ENCODE measurements around the gene NTF4. TPM values are rescaled to one million over a fixed set of nuclear protein-coding genes. Genes with fewer than 3 reads are reported as not detected.

The NTF4 gene
- total RNA-seq, 1 donor from 2014 or later, result not detected

DNA sequence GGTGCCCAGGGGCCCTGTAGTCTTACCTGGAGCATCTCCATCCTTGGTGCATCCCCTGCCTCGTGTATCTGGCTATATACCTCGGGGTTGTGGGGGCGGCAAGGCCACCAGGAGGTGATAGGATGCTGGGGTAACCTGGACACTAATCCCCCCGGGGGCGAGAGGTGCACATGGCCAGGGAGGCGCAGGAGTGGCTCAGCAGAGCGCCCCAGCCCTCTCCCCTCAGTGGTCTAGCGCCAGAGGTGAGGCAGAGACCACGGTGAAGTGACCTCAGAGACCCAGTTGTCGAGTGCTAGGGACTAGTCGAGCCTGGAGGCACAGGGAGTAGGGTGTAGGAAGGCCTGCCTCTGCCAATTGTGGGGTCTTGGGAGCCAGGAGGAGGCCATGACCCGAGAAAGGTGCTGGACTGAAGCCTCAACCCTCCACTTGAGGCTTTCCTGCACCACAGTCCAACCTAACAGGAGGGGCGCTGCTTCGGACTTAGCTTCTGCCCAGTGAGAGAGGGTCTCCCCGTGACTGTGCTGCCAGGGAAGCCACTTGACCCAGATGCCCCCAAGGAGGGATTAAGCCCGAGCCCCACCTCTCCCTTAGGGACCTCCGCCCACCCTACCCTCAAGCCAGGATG is 47.5 kb downstream of the NTF4 start, which contains the start of gene LHB:
Gene LHB, minus strand, starts transcription at position 51 of the 625 bp plus-strand sequence. Its CDS starts 10 bp downstream, at position 41.
- peaks cover 3 to 11% (median 4%) of the 10 kb centered on the region in 3 donors for H3K27me3 ChIP-seq (ENCODE audit: control insufficient read depth in 3 of 3, insufficient read depth in 3 of 3, low read length in 3 of 3)
- H3K9ac ChIP-seq (ENCODE audit: low read depth in 1 of 3, low read length in 3 of 3), result peak within 1 kb of the TSS in 2 of 3 donors; percentile 23 to 66
- peaks cover 17 to 31% (median 24%) of the 10 kb centered on the region in 3 donors for H3K36me3 ChIP-seq (ENCODE audit: control insufficient read depth in 3 of 3, insufficient read depth in 3 of 3, low read length in 3 of 3)
- no peaks in the 10 kb centered on the region for H3K9me3 ChIP-seq (ENCODE audit: control insufficient read depth in 3 of 3, low read length in 3 of 3)
- H3K4me3 ChIP-seq (ENCODE audit: low read length in 3 of 3), result peak within 1 kb of the TSS; percentile 54 to 61 (median 60)
- no peak within 1 kb of the TSS for H3K27ac ChIP-seq (ENCODE audit: low read depth, low read length)
- H3K4me1 ChIP-seq (ENCODE audit: control insufficient read depth in 3 of 3, insufficient read depth in 3 of 3, low read length in 3 of 3), result peaks cover 15 to 21% (median 16%) of the 10 kb centered on the region in 3 donors

GRCh38 chr19:49016067-49016839 is 48.4 kb downstream of the NTF4 start:
- H3K4me3 ChIP-seq (ENCODE audit: low read length in 3 of 3), result no peak overlapping the region
- H3K27ac ChIP-seq (ENCODE audit: low read depth, low read length), result no peak overlapping the region
- H3K27me3 ChIP-seq (ENCODE audit: control insufficient read depth in 3 of 3, insufficient read depth in 3 of 3, low read length in 3 of 3), result peaks cover 3 to 10% (median 4%) of the 10 kb centered on the region in 3 donors
- no peak overlapping the region for H3K9ac ChIP-seq (ENCODE audit: low read depth in 1 of 3, low read length in 3 of 3)
- no peaks in the 10 kb centered on the region for H3K9me3 ChIP-seq (ENCODE audit: control insufficient read depth in 3 of 3, low read length in 3 of 3)
- peaks cover 26 to 40% (median 33%) of the 10 kb centered on the region in 3 donors for H3K36me3 ChIP-seq (ENCODE audit: control insufficient read depth in 3 of 3, insufficient read depth in 3 of 3, low read length in 3 of 3)
- H3K4me1 ChIP-seq (ENCODE audit: control insufficient read depth in 3 of 3, insufficient read depth in 3 of 3, low read length in 3 of 3), result peaks cover 15 to 21% (median 16%) of the 10 kb centered on the region in 3 donors

- H3K36me3 ChIP-seq (ENCODE audit: control insufficient read depth in 3 of 3, insufficient read depth in 3 of 3, low read length in 3 of 3), result peaks cover 33 to 48% (median 44%) of the 10 kb centered on the region in 3 donors
- no peak overlapping the region for H3K27ac ChIP-seq (ENCODE audit: low read depth, low read length)
- no peak overlapping the region for H3K4me3 ChIP-seq (ENCODE audit: low read length in 3 of 3)
- peaks cover 3 to 6% (median 4%) of the 10 kb centered on the region in 3 donors for H3K27me3 ChIP-seq (ENCODE audit: control insufficient read depth in 3 of 3, insufficient read depth in 3 of 3, low read length in 3 of 3)
- H3K9me3 ChIP-seq (ENCODE audit: control insufficient read depth in 3 of 3, low read length in 3 of 3), result no peaks in the 10 kb centered on the region
- peaks cover 15 to 21% (median 16%) of the 10 kb centered on the region in 3 donors for H3K4me1 ChIP-seq (ENCODE audit: control insufficient read depth in 3 of 3, insufficient read depth in 3 of 3, low read length in 3 of 3)
- H3K9ac ChIP-seq (ENCODE audit: low read depth in 1 of 3, low read length in 3 of 3), result no peak overlapping the region
Measured at GRCh38 chr19:49014870-49015255, 49.8 kb downstream of the NTF4 start.

- Histone ChIP-seq H3K9me3 (ENCODE audit: control insufficient read depth in 3 of 3, low read length in 3 of 3) (no peaks in the 10 kb centered on the region), H3K4me3 (ENCODE audit: low read length in 3 of 3) (no peak overlapping the region), H3K36me3 (ENCODE audit: control insufficient read depth in 3 of 3, insufficient read depth in 3 of 3, low read length in 3 of 3) (peaks cover 38 to 54% (median 50%) of the 10 kb centered on the region in 3 donors), H3K4me1 (ENCODE audit: control insufficient read depth in 3 of 3, insufficient read depth in 3 of 3, low read length in 3 of 3) (peaks cover 12 to 20% (median 15%) of the 10 kb centered on the region in 3 donors), H3K27me3 (ENCODE audit: control insufficient read depth in 3 of 3, insufficient read depth in 3 of 3, low read length in 3 of 3) (peaks cover under 1 to 3% (median 3%) of the 10 kb centered on the region in 3 donors), H3K27ac (ENCODE audit: low read depth, low read length) (no peak overlapping the region), H3K9ac (ENCODE audit: low read depth in 1 of 3, low read length in 3 of 3) (no peak overlapping the region)
Measured at GRCh38 chr19:49014123-49014869, 50.3 kb downstream of the NTF4 start.

- H3K4me3 ChIP-seq (ENCODE audit: low read length in 3 of 3), result no peak overlapping the region
- H3K27ac ChIP-seq (ENCODE audit: low read depth, low read length), result no peak overlapping the region
- no peaks in the 10 kb centered on the region for H3K9me3 ChIP-seq (ENCODE audit: control insufficient read depth in 3 of 3, low read length in 3 of 3)
- H3K27me3 ChIP-seq (ENCODE audit: control insufficient read depth in 3 of 3, insufficient read depth in 3 of 3, low read length in 3 of 3), result no peaks in the 10 kb centered on the region
- no peak overlapping the region for H3K9ac ChIP-seq (ENCODE audit: low read depth in 1 of 3, low read length in 3 of 3)
- H3K4me1 ChIP-seq (ENCODE audit: control insufficient read depth in 3 of 3, insufficient read depth in 3 of 3, low read length in 3 of 3), result no peaks in the 10 kb centered on the region
- peaks cover 53 to 67% (median 62%) of the 10 kb centered on the region in 3 donors for H3K36me3 ChIP-seq (ENCODE audit: control insufficient read depth in 3 of 3, insufficient read depth in 3 of 3, low read length in 3 of 3)
Measured at GRCh38 chr19:49011194-49011593, 53.4 kb downstream of the NTF4 start.

Small RNA genes within 50 kb of the gene (small RNA-seq; reads per million reads assigned to genes)
- gene RN7SL708P, result not detected

Other genes with a start within 250 kb of the NTF4 start
- 0.52 TPM for gene HSD17B14, start 228.3 kb downstream of the NTF4 start, total RNA-seq
- gene PLEKHA4, start 196.2 kb downstream of the NTF4 start, total RNA-seq, result 14.1 TPM
- gene PPP1R15A, start 192.4 kb downstream of the NTF4 start, total RNA-seq, result 26.1 TPM
- gene TULP2, start 166.1 kb downstream of the NTF4 start, total RNA-seq, result not detected
- 107 TPM for gene NUCB1, start 164.5 kb downstream of the NTF4 start, total RNA-seq
- not detected for gene DHDH, start 131.1 kb downstream of the NTF4 start, total RNA-seq
- gene BAX, start 109.9 kb downstream of the NTF4 start, total RNA-seq, result 20.4 TPM
- 470 TPM for gene FTL, start 99.5 kb downstream of the NTF4 start, total RNA-seq
- gene GYS1, start 71.5 kb downstream of the NTF4 start, total RNA-seq, result 42.8 TPM
- gene RUVBL2, start 70.9 kb downstream of the NTF4 start, total RNA-seq, result 101 TPM
- not detected for gene LHB, start 47.7 kb downstream of the NTF4 start, total RNA-seq
- gene CGB3, start 40.5 kb downstream of the NTF4 start, total RNA-seq, result not detected
- not detected for gene CGB2, start 32.9 kb downstream of the NTF4 start, total RNA-seq
- not detected for gene CGB1, start 27.9 kb downstream of the NTF4 start, total RNA-seq
- gene CGB5, start 21.0 kb downstream of the NTF4 start, total RNA-seq, result not detected
- not detected for gene CGB8, start 15.7 kb downstream of the NTF4 start, total RNA-seq
- 0.52 TPM for gene CGB7, start 7.1 kb downstream of the NTF4 start, total RNA-seq
- 3.7 TPM for gene KCNA7, start 7.9 kb upstream of the NTF4 start, total RNA-seq
- 103 TPM for gene SNRNP70, start 20.6 kb upstream of the NTF4 start, total RNA-seq
- gene LIN7B, start 49.6 kb upstream of the NTF4 start, total RNA-seq, result 18.3 TPM
- not detected for gene C19orf73, start 54.3 kb upstream of the NTF4 start, total RNA-seq
- 3.1 TPM for gene PPFIA3, start 54.7 kb upstream of the NTF4 start, total RNA-seq
- gene HRC, start 90.6 kb upstream of the NTF4 start, total RNA-seq, result 78.3 TPM
- gene TRPM4, start 93.0 kb upstream of the NTF4 start, total RNA-seq, result 5.2 TPM